Activated T-helper 1 cell treated with Interleukin-2 at 50 U/mL for 16 hours (primary cell): ENCODE results near the gene RRP1.
"Not testable (repeated sequence)": the region's sequence is repeated elsewhere in the genome, so short reads cannot be mapped to it uniquely, and the experiment has no call there.

Experiments
- DNase-seq: peaks from one replicate; pipeline ENCODE4 v3.0.0-alpha.2; 2020; ENCODE audit warnings: low read depth

Gene RRP1

DNA sequence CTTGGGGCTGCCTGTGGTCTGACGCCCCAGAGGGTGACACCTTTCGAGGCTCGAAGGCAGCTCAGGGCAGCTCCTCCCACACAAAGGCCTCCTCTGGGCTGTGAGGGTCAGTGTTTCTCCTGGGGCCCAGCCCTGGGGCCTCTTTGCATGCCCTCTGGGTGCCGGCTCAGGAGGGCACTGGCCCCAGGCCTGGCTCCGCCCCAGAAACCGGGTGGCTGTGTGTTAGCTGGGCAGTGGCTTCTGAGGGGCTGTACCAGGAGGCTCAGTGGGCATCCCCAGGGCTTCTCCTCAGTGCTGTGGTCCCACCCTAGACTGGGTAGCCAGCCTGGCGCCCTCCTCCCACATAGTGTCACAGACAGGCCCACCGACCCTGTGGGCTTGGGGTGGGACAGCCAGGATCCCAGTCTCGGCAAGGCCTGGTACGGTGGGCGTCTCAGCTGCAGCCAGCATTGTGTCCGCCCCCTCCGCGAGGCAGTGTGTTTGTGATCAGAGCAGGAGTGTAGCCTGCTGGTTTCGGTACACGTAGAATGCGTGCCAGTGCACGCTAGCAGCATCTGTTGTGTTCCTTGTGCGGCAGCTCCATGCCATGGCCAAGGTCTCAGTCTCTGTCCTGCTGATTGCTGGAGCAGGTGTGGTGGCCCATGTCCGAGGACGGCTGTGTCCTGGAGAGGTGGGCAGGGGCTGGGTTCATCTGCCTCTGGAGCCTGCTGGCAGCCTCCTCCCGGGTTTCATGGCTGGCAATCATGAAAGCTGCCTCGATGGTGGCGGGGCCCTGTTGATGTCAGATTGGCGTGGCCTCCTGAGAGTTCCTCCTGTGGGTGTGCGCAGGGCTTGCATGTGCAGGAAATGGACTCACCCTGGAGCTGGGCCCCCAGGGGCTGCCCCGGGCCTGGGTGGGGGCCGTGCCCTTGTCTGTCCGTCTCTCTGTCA, 28.0 kb downstream of the RRP1 start:
- no peak for DNase-seq

DNA sequence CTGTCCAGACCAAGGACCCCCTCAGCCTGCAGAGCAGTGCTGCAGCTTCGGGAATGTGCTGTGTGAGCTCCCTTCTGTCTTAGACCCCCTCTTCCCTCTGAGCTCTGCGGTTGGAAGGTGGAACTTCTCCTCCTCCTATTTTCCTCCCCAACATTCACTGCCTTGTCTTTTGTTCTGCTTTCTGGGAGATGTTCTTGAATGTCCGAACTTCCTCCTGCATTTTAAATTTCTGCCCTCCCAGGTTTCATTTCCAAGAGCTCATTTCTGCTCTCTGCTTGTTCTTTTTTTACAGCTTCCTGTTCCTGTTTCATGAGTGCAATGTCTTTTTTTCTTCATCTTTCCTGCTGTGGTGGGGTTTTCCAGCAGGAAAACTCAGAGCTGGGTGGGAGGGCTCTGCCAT, 29.3 kb downstream of the RRP1 start:
- DNase-seq = no peak

DNA sequence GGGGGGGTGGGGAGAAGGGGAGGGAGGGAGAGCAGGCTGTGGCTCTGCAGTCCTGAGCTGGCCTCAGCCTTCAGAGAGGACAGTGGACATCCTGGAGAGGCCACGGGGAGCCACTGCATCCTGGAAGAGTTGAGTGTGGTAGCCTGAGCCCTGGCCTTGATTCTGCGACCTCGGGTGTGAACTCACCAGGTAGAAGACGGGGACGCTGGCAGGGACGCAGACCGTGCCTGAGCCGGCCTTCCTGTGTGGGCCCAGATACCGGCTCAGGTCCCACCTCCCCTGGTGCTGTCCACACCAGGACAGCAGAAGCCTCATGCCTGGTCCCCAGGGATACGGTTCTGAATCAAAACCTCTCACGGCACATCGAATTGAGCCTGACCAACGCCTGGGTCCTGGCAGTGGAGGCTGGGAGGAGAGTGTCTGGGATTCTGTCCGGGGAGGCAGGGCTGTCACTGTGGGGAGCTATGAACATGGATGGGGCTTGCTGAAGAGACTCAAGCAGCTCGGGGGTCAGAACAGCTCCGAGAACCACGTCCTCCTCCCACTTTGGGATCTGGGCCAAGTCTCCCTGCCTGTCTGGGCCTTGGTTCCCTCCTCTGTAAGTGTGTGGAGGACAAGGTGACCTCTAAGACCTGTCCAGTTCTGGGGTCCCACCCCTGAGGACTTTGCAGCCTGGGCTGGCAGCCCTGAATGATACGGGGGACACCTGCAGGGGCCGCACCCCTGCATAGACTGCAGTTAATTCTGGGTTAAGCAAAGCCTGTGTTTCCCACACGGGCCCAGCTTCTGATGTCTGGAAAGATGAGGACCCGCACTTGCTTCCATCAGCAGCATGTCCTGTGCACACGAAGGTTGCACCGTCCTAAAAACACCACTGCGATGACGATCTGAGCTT, 30.4 kb downstream of the RRP1 start:
- no peak for DNase-seq

DNA sequence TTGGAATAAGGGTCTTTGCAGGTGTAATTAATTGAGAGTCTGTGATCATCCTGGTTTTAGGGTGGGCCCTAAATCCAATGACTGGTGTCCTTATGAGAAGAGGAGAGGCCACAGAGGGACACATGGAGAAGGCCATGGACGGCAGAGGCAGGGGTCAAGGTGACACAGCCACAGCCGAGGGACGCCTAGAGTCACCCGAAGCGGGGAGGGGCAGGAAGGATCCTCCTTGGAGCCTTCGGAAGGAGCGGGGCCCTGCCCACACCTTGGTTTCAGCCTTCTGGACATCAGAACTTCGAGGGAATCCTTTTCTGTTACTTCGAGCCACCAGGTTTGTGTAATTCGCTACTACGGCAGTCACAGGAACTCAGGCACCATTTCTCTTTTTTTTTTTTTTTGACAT, 31.1 kb downstream of the RRP1 start:
- no peak for DNase-seq

DNA sequence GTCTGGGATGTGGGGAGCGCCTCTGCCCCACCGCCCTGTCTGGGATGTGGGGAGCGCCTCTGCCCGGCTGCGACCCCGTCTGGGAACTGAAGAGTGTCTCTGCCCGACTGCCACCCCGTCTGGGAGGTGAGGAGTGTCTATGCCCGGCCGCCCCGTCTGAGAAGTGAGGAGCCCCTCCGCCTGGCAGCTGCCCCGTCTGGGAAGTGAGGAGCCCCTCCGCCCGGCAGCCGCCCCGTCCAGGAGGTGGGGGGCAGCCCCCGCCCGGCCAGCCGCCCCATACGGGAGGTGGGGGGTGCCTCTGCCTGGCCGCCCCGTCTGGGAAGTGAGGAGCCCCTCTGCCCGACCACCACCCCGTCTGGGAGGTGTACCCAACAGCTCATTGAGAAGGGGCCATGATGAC, 32.8 kb downstream of the RRP1 start:
- DNase-seq = not testable (repeated sequence)

DNA sequence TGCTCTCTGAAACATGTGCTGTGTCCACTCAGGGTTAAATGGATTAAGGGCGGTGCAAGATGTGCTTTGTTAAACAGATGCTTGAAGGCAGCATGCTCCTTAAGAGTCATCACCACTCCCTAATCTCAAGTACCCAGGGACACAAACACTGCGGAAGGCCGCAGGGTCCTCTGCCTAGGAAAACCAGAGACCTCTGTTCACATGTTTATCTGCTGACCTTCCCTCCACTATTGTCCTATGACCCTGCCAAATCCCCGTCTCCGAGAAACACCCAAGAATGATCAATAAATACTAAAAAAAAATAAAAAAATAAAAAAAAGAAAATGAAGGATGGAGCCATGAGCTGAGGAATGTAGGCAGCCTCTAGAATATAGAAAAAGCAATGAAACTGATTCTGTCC, 33.4 kb downstream of the RRP1 start:
- not testable (repeated sequence) for DNase-seq

DNA sequence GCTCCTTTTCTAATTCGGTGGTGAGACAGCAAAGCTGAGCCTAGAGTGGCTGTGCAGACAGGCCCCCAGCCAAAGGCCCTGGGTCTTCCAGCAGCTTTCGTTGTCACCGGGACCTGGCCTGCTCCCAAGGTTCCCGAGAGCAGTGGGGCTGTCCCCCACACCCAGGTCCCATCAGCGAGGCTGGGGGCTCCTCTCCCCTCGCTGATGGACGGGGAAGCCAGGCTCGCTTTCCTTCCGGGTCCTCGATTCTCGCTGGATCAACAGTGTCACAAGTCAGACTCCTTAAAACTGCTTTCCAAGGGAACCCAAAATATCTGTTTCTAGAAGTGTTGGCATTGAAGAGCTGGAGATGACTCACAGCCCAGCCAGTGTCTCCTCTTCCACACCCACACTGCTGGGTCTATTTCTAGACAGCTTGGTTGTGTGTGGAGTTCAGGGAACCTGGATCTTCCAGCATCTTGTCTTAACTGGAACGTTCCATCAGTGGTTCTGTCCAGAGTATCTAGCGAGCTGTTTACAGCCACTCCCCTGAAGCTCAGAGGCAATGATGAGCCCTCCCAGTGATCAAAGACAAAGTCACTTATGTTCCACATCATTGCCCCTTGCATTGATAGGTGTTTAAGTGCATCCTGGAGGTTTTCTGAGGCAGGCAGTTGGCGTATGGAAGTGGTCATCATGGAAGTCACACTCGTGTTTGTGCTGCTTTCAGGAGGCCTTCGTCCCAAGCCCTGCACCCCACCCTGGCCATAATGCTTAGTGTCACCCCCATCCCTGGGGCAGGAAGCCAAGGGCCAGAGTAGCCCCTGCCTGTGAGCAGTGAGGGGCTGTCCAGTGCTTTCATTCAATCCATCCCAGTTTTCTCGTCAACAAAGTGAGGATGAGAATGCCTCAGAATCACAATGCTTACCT, 35.2 kb downstream of the RRP1 start:
- DNase-seq = no peak

DNA sequence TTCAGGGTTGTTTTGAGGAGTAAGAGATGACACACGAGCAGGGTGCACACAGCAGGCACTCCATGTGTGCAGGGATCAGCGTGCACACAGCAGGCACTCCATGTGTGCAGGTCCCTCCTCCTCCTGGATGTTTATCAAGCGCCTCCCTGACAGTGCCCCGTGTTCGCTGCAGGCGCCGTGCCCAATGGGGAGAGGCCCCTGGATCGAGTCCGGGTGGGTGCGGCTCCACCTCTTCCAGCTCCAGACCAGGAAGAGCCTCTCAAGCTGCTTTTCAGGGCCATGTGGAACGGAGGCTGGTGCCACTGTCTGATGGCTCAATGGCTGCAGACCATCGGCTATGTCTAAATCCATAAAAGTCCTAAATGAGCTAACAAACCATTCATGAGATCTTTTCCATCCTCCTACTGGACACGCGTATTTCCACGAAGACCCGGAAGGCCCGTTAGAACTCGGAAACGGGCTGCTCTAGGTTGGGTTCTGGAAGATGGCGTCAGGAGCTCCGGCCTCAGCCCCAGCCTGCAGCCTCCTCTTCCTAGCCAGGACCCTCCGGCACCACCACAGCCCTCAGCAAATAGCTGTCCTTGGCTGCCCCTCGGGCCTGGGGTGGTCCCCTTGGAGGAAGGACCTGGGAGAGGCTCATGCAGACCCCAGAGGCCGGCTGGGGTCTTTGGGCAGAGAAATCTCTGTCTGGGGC, 36.0 kb downstream of the RRP1 start:
- no peak for DNase-seq

DNA sequence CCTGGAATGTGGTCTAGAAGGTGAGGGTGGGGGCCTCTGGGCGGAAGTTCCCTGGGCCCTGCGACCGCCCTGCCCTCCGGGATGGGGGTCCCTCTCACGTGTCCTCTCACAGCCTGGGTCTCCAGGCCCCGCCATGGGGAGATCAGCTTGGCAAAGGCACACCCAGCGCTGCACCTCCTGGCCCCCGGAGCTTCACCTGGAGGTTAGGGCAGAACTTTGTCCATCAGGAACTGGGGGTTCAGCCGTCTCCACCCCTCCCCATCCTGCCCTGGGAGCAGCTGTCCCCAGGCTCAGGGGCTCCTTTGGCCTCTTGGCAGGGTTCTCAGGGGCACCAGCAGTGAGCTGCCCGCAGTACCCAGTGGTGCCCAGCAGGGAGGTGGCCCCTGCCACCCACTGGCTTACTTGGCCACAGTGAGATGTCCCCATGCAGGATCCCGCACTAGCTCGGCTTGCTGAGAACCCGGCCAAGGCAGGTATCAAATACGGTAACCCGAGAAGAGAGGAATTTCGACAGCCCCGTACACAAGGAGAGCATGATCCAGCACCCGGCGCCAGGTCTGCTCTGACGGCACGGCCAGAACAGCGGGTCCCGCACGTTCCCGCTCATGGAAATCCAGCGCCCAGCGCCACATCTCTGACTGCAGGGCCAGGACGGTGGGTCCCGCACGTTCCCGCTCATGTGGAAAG, 36.7 kb downstream of the RRP1 start:
- DNase-seq = no peak

DNA sequence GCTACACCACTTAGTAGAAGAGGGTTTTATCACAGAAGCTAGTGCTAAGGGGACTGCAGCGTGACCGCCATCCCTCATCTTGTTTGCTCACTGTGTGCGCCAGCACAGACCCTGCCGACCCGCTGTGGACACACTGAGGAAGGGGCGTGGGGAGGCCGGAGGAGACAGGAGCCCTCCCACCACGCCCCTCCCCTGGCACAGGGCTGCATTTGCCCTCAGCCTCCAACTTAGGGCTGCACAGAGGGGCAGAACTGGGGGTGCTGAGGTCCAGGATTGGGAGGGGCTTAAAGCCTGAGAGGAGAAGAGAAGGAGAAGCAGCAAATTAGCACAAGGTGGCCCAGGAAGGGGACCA, 37.2 kb downstream of the RRP1 start:
- DNase-seq = no peak

DNA sequence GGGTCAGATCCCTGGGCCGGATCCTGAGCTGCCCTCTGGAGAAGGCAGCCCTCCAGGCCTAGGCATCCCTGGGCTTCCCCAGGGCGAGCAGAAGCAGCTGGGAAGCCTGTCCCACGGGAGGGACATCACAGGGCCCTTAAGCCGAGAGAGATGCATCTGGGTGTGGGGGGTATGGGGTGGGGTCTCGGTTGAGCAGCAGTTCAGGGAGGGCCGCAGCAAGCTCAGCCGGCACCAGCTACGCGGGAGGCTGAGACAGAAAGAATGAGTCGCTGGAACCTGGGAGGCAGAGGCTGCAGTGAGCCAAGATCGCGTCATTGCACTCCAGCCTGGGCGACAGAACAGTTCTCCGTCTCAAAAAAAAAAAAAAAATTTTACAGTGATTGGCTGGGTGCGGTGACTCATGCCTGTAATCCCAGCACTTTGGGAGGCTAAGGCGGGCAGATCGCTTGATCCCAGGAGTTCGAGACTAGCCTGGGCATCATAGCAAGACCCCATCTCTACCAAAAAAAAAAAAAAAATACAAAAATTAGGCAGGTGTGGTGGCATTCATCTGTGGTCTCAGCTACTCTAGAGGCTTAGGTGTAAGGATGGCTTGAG, 37.7 kb downstream of the RRP1 start:
- DNase-seq = no peak

DNA sequence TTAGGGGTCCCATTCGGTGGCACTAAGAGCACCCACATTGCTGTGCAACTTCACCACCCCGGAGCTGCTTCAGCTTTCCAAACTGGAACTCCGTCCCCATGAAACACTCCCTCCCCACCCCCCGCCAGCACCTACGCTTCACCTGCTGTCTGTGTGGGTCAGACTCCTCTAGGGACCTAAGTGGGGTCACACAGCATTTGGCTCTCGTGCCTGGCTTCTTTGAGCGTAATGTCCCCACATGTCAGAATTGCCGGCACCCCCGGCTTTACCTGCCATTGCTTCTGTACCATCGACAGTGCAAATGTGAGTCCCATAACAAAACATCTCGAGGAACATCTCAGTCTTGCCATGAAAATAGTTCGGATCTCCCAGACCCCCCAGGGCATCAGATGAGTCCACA, 39.8 kb downstream of the RRP1 start:
- DNase-seq = no peak

DNA sequence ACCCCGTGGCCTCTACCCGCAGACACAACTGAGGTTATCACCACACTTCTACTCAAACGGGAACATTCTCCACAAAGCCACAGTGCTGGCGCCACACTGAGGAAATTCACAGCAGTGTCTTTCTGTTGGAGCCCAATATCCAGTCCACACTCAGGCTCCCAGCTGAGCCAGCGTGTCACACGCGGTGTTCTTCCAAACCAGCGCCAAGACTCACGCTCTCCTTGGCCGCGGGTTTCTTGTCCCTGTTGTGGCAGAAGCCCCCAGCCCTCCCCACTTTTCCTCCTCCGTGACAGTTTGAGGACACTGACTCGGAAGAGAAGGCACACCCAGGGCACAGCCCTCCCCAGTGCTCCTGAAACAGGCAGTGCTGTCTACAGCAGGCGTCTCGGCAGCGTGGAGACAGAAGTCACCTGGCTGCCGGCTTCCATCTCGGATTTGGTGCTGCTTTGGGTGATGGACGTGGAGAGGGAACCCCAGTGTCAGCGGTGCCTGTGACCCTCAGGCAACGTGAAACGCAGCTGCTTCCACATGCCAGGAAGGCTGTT, 40.3 kb downstream of the RRP1 start:
- no peak for DNase-seq

DNA sequence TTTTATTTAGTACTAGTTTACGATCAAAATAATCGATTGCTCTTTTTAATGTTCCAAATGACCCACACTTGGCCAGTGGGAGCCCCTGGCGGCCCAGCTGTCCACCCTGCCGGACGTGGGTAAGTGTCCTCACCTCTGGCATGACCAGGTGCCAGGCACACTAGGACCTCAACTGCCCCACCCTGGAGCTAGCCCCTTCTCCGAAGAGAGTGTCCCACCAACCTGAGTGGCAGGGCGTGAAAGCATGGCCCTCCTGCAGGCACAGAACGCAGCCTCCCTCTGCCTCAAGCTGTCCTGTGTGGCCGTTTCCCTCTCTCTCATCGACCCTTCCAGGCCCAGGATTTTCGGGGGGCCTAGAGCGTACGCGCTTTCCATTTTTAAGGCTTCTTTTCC, 42.8 kb downstream of the RRP1 start:
- no peak for DNase-seq

DNA sequence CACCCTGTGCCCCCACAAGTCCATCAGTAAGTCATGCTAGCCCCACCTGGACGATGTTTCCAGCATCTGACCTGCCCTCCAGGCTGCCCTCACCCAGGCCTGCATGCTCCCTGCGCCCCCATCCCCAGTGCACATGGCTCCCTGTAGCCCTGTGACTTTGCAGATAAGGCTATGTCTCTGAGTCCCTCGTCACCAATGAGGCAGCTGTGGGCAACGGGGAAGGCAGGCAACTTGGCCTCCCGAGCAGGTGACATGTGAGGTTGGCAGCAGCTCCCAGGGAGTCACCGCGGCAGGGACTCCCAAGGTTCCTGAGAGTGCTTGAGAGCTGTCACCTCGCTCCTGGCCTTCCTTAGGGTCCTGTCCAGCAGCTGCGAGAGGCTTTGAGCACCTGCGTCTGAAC, 43.3 kb downstream of the RRP1 start:
- DNase-seq = no peak

DNA sequence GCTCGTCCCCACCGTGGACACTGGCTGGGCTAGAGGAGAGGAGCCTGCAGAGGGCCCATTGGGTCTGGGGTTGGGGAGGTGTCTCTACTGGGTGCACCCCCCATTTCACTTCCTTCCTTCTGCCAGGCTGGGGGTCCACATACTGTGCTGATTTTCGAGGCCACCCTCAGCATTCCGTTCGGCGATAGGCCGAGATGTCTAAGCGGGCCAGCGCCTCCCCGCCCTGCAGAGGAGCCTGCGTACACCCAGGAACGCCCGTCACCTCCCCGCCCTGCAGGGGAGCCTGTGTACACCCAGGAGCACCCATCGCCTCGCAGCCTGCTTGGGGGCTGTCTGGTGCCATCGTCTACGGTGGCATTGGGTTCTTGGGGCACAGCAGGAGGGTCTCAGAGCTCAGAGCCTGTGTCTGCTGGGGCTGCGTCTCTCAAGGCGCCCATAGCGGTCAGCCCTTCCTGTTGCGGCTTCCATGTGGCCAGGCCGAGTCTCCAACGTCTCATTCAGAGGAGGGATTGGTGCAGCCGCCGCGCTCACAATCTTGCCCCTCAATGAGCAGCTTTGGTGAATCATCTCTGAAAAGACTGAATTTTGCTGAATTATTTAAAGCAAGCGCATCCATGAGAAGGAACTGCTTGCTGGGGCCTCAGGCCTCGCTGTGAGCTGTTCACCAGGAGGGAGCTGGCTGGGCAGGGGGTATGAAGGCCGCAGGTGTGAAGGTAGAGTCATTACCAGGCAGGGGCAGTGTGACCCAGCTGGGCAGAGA, 44.9 kb downstream of the RRP1 start:
- no peak for DNase-seq

DNA sequence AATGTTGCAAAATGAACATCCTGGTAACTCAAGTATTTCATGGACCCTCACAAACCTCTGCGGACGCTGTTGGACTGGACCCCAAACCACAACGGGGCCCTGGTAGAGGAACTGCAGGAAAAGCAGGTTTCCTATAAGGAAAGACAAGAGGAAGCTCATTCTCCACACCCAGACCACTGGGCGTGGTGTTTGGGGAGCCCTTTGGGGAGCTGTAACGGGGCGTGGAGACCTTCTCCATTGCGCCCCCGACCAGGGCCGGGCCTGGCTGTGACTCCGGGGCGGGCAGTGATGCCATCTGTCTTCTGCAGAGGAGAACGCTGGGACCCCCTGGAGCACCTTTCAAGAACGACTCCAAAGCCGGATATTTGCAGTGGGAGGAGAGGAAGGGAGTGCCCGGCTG, 45.7 kb downstream of the RRP1 start:
- DNase-seq = no peak

DNA sequence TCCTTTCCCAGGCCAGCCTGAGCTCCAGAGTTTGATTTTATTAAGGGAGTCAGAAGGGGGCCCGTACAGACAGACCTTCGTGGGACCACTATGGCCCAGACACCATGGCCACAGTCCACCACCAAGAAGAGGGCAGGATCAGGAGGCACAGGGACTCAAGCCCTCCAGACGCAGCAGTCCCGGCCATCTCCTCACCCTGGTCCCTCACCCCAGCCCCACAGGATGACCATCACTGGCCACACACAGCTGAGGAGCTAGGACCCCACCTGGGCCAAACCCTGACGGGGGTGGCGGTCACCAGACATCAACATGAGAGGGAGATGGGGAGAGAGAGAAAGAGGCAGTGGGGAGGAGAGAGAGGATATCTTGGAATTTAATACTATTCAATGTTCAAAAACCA, 46.5 kb downstream of the RRP1 start:
- DNase-seq = no peak

DNA sequence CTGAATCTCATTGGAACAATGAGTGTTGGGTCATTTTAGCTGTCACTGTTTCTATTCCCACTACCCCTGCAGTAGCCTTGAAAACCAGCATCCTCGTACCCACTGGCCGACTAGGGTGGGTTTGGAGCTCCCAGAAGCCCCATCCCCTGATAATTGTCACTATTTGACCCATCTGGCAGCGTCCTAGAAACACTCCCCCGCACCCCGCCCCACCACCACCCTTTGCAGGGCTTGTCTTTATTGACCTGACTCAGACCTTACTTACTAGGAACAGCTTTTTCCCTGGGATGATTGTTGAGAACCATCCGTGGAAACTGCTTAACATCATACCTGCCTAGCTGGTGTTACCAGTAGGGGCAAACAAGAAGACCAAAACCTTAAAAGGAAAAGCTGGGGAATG, 47.2 kb downstream of the RRP1 start:
- DNase-seq = no peak

DNA sequence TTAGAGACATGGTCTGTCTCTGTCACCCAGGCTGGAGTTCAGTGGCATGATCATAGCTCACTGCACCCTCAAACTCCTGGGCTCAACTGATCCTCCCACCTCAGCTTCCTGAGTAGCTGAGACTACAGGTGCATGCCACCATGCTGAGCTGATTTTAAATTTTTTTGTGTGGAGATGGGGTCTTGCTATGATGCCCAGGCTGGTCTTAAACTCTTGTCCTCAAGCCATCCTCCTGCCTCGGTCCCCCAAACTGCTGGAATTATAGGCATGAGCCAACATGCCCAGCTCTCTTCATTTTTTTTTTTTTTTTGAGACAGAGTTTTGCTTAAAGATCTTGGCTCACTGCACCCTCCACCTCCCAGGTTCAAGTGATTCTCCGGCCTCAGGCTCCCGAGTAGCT, 50.9 kb downstream of the RRP1 start:
- no peak for DNase-seq
